B cell (primary cell): Measurements from ENCODE around the gene ABCD1. TPM values are rescaled to one million over a fixed set of nuclear protein-coding genes. Genes with fewer than 3 reads are reported as not detected.

Experiments
- ATAC-seq: fragments of 200-7000 bp; cut with Tn5 transposase; one replicate; pipeline ENCODE4 v1.10.0; 2021; ENCODE audit warnings: low read depth, mild to moderate bottlenecking, moderate number of reproducible peaks, moderate library complexity
- CTCF ChIA-PET: fragments of 350-600 bp; sonication (Branson Sonifier 250); formaldehyde crosslinking; loops from one replicate; lab custom pipeline; 2021; ENCODE audit warnings: antibody characterized with exemption, inconsistent platforms; lab: Charles Lee
- POLR2A ChIA-PET: fragments of 350-600 bp; sonication (Branson Sonifier 250); formaldehyde crosslinking; loops from one replicate; lab custom pipeline; 2021; ENCODE audit warnings: antibody characterized with exemption; lab: Charles Lee
- DNase-seq: peaks from one replicate; pipeline ENCODE4 v3.0.0; 2013
- H2AFZ ChIP-seq: 2 replicates; pipeline ENCODE4 v1.6.1; 2012; ENCODE audit warnings: mild to moderate bottlenecking, low read depth, low read length; ENCODE audit not compliant: insufficient read depth, poor library complexity, severe bottlenecking
- H3K27ac ChIP-seq, 2 donors: 1 replicate in 1 of 2; 2 replicates in 1 of 2; pipeline ENCODE4 v1.5.1; 2012 to 2013; ENCODE audit warnings: low read length in 2 of 2, mild to moderate bottlenecking in 2 of 2, moderate library complexity in 1 of 2
- H3K27me3 ChIP-seq, 4 experiments: fragments of 200-600 bp in 1 of 4; sonication (generic) in 1 of 4; replicated peaks in 1 of 4; 1 replicate in 2 of 4; 2 replicates in 2 of 4; pipeline versions ENCODE4 v1.6.1 to v1.7.0; 2013 to 2016; ENCODE audit warnings: low read length in 3 of 4, mild to moderate bottlenecking in 2 of 4, mixed read lengths in 1 of 4, moderate library complexity in 1 of 4; ENCODE audit not compliant: insufficient read depth in 4 of 4, control insufficient read depth in 3 of 4; ENCODE audit errors: control extremely low read depth in 1 of 4
- H3K36me3 ChIP-seq, 2 experiments: replicated peaks in 1 of 2; 1 replicate in 1 of 2; 2 replicates in 1 of 2; pipeline versions ENCODE4 v1.6.1 to v1.7.1; 2013; ENCODE audit warnings: low read length in 1 of 2; ENCODE audit not compliant: insufficient read depth in 2 of 2, control insufficient read depth in 1 of 2; ENCODE audit errors: control extremely low read depth in 1 of 2, extremely low read depth in 1 of 2
- H3K4me1 ChIP-seq, 2 donors: fragments of 200-600 bp in 1 of 2; sonication (generic) in 1 of 2; 1 replicate in 1 of 2; 2 replicates in 1 of 2; pipeline versions ENCODE4 v1.5.1 to v1.6.1; 2013 to 2017; ENCODE audit warnings: low read length in 2 of 2; ENCODE audit not compliant: control insufficient read depth in 2 of 2, insufficient read depth in 2 of 2
- H3K4me2 ChIP-seq: replicated peaks from 2 replicates; pipeline ENCODE3; 2012; ENCODE audit warnings: mild to moderate bottlenecking, low read depth, low read length; ENCODE audit not compliant: poor library complexity, severe bottlenecking
- H3K4me3 ChIP-seq, 5 experiments: fragments of 200-600 bp in 1 of 5; sonication (generic) in 1 of 5; 1 replicate in 3 of 5; 2 replicates in 2 of 5; pipeline versions ENCODE4 v1.5.1 to v1.7.0; 2011 to 2016; ENCODE audit warnings: low read length in 4 of 5, mild to moderate bottlenecking in 4 of 5, low read depth in 2 of 5, control low read depth in 1 of 5, moderate library complexity in 1 of 5; ENCODE audit not compliant: insufficient read depth in 1 of 5; ENCODE audit errors: control extremely low read depth in 1 of 5, extremely low read depth in 1 of 5
- H3K79me2 ChIP-seq: fragments of 200-600 bp; sonication (generic); one replicate; pipeline ENCODE4 v1.6.0; 2016; ENCODE audit warnings: low read length; ENCODE audit not compliant: control insufficient read depth, insufficient read depth
- H3K9ac ChIP-seq: fragments of 200-600 bp; sonication (generic); 2 replicates; pipeline ENCODE4 v1.6.1; 2017; ENCODE audit warnings: mild to moderate bottlenecking, low read length, moderate library complexity
- H3K9me3 ChIP-seq, 3 donors: one replicate each; pipeline versions ENCODE4 v1.6.1 to v1.7.1; 2013; ENCODE audit warnings: low read length in 2 of 3; ENCODE audit not compliant: control insufficient read depth in 2 of 3, insufficient read depth in 1 of 3; ENCODE audit errors: control extremely low read depth in 1 of 3
- H4K20me1 ChIP-seq: 2 replicates; pipeline ENCODE4 v1.6.0; 2012; ENCODE audit warnings: mild to moderate bottlenecking, low read length; ENCODE audit not compliant: insufficient read depth, control insufficient read depth, poor library complexity, severe bottlenecking
- H3K27ac Mint-ChIP-seq: one replicate; pipeline ENCODE4 v1.8.0; 2021; ENCODE audit warnings: mixed read lengths
- H3K27me3 Mint-ChIP-seq: one replicate; pipeline ENCODE4 v1.8.0; 2021; ENCODE audit warnings: mixed read lengths
- H3K4me1 Mint-ChIP-seq: one replicate; pipeline ENCODE4 v1.8.0; 2021; ENCODE audit warnings: mixed read lengths
- H3K4me3 Mint-ChIP-seq: one replicate; pipeline ENCODE4 v1.8.0; 2021; ENCODE audit warnings: mixed read lengths
- H3K9me3 Mint-ChIP-seq: one replicate; pipeline ENCODE4 v1.8.0; 2022; ENCODE audit warnings: mixed read lengths; ENCODE audit not compliant: insufficient read depth
- CTCF ChIP-seq: fragments of 200-600 bp; IDR thresholded peaks from one replicate; pipeline ENCODE4 v1.8.0; 2022; ENCODE audit warnings: antibody characterized with exemption, mild to moderate bottlenecking
- EZH2 ChIP-seq: IDR thresholded peaks from 2 replicates; pipeline ENCODE4 v1.6.1; 2012; ENCODE audit warnings: borderline replicate concordance, low read depth, mild to moderate bottlenecking, moderate library complexity, low read length; ENCODE audit not compliant: insufficient read depth, poor library complexity, severe bottlenecking
- whole genome bisulfite sequencing: methylation state at CpG from one replicate; pipeline ENCODE4 v1.1.5; 2013; ENCODE audit warnings: missing lambda C conversion rate; ENCODE audit not compliant: insufficient coverage; 5-methylcytosine and 5-hydroxymethylcytosine counted together
- intact Hi-C: fragments of 100-400 bp; cut with micrococcal nuclease; formaldehyde crosslinking; loops from one replicate; pipeline ENCODE4 v1.10.0; 2022
- polyA plus RNA-seq: library from polyadenylated mRNA; depleted of rRNA; stranded (reverse); fragments of >200 nt; gene quantifications from 2 replicates; pipeline ENCODE4 v1.2.3, GENCODE V29; 2012
- total RNA-seq, 2 donors: library from RNA; stranded (reverse); fragments of 120-200 nt in 1 of 2; gene quantifications; 1 replicate in 1 of 2; 2 replicates in 1 of 2; pipeline versions ENCODE4 v1.2.3 to v1.2.4, GENCODE V29; 2013 to 2022

Gene ABCD1
- total and polyA plus RNA-seq, 2 donors (not counting 1 experiment from before 2014, with no cell fraction given), result 9.7 to 12.2 TPM

- no CpG with 5 or more reads among the region's 2 CpGs for WGBS
- peaks cover 0 to 3% (median 0%) of the 10 kb centered on the region in 3 donors for H3K9me3 ChIP-seq
- ATAC-seq (no peak), DNase-seq (no peak)
- no peak overlapping the region for H3K4me3 Mint-ChIP-seq
- no peak overlapping the region for H3K27ac Mint-ChIP-seq
- TF ChIP-seq CTCF (no peak), EZH2 (no peak)
- POLR2A ChIA-PET, result interaction anchor here (0.6 kb wide), 1 partner anchor 11 kb away, joined by 4 read pairs; the partner anchor contains the start of gene BCAP31
- intact Hi-C loops, result loop anchor here (1.0 kb wide), 1 partner anchor 8 kb away; no protein-coding TSS in a partner anchor
- no peaks in the 10 kb centered on the region for H4K20me1 ChIP-seq
- no peak overlapping the region for H3K4me2 ChIP-seq
- no peak overlapping the region for H2AFZ ChIP-seq
- no peak overlapping the region for H3K9ac ChIP-seq
- no peaks in the 10 kb centered on the region for H3K27me3 Mint-ChIP-seq
- H3K4me3 ChIP-seq, result no peak overlapping the region
- peaks cover 26% of the 10 kb centered on the region for H3K79me2 ChIP-seq
- peaks cover 3 to 10% of the 10 kb centered on the region in 2 donors for H3K4me1 ChIP-seq
- H3K9me3 Mint-ChIP-seq, result no peaks in the 10 kb centered on the region
- H3K27ac ChIP-seq, result no peak overlapping the region
- peaks cover 0 to 22% of the 10 kb centered on the region in 2 experiments for H3K36me3 ChIP-seq
- H3K27me3 ChIP-seq, result no peaks in the 10 kb centered on the region
- H3K4me1 Mint-ChIP-seq, result peaks cover 22% of the 10 kb centered on the region
- CTCF ChIA-PET, result interaction anchor here (0.7 to 1.4 kb wide), 3 partner anchors 15 to 223 kb away, joined by 3 to 4 read pairs (median 3); no protein-coding TSS in a partner anchor
Measured at GRCh38 chrX:153734871-153735270, 10.2 kb downstream of the ABCD1 start.

- ChIA-PET CTCF (interaction anchor here (1.4 kb wide), 1 partner anchor 67 kb away, joined by 3 read pairs; no protein-coding TSS in a partner anchor), POLR2A (no interaction called here)
- peaks cover 22% of the 10 kb centered on the region for H3K4me1 Mint-ChIP-seq
- H2AFZ ChIP-seq, result no peak overlapping the region
- no peaks in the 10 kb centered on the region for H3K9me3 Mint-ChIP-seq
- H3K4me3 Mint-ChIP-seq, result peak overlapping the region; percentile 8
- no peak overlapping the region for H3K9ac ChIP-seq
- TF ChIP-seq CTCF (no peak), EZH2 (no peak)
- peaks cover 0 to 3% (median 0%) of the 10 kb centered on the region in 3 donors for H3K9me3 ChIP-seq
- peak; percentile 27 for DNase-seq
- H3K4me2 ChIP-seq, result no peak overlapping the region
- peaks cover 3 to 14% of the 10 kb centered on the region in 2 donors for H3K4me1 ChIP-seq
- no peaks in the 10 kb centered on the region for H3K27me3 ChIP-seq
- intact Hi-C loops, result loop anchor here (1.0 kb wide), 1 partner anchor 8 kb away; no protein-coding TSS in a partner anchor
- no peak overlapping the region for H3K27ac ChIP-seq
- no peak overlapping the region for H3K4me3 ChIP-seq
- no peak overlapping the region for H3K27ac Mint-ChIP-seq
- peaks cover 23% of the 10 kb centered on the region for H3K79me2 ChIP-seq
- no CpG with 5 or more reads among the region's 9 CpGs for WGBS
- H4K20me1 ChIP-seq, result no peaks in the 10 kb centered on the region
- peak; percentile 69 for ATAC-seq
- no peaks in the 10 kb centered on the region for H3K27me3 Mint-ChIP-seq
- H3K36me3 ChIP-seq, result peaks cover 0 to 22% of the 10 kb centered on the region in 2 experiments
Measured at GRCh38 chrX:153735274-153735673, 10.6 kb downstream of the ABCD1 start.
